ENCODE data around the gene CEP104.
"Not testable (repeated sequence)": the region's sequence is repeated elsewhere in the genome, so short reads cannot be mapped to it uniquely, and the experiment has no call there.

CEP104 gene

GRCh38 chr1:3825356-3825755 is 31.7 kb downstream of the CEP104 start:
- no peak for DNase-seq (ENCODE audit: low spot score)

GRCh38 chr1:3824650-3825049 is 32.4 kb downstream of the CEP104 start:
- DNase-seq (ENCODE audit: low spot score) = no peak

GRCh38 chr1:3822421-3822820 is 34.6 kb downstream of the CEP104 start:
- DNase-seq (ENCODE audit: low spot score) = no peak

- no peak for DNase-seq (ENCODE audit: low spot score)
These were observed 35.1 kb downstream of the CEP104 start for GRCh38 chr1:3821908-3822307.

GRCh38 chr1:3821447-3821846 is 35.6 kb downstream of the CEP104 start:
- no peak for DNase-seq (ENCODE audit: low spot score)

- no peak for DNase-seq (ENCODE audit: low spot score)
These were observed 36.0 kb downstream of the CEP104 start for GRCh38 chr1:3821004-3821403.

- no peak for DNase-seq (ENCODE audit: low spot score)
These were observed 36.7 kb downstream of the CEP104 start for GRCh38 chr1:3820316-3820715.

- DNase-seq (ENCODE audit: low spot score) = no peak
These were observed 37.2 kb downstream of the CEP104 start for GRCh38 chr1:3819771-3820200.

- no peak for DNase-seq (ENCODE audit: low spot score)
These were observed 39.0 kb downstream of the CEP104 start for GRCh38 chr1:3817821-3818597.

GRCh38 chr1:3817138-3817740 is 39.8 kb downstream of the CEP104 start:
- DNase-seq (ENCODE audit: low spot score) = no peak

GRCh38 chr1:3816331-3817137 is 40.5 kb downstream of the CEP104 start:
- no peak for DNase-seq (ENCODE audit: low spot score)

- no peak for DNase-seq (ENCODE audit: low spot score)
These were observed 42.0 kb downstream of the CEP104 start for GRCh38 chr1:3814771-3815561.

GRCh38 chr1:3814065-3814464 is 42.9 kb downstream of the CEP104 start:
- DNase-seq (ENCODE audit: low spot score) = no peak

GRCh38 chr1:3811595-3811911 is 45.5 kb downstream of the CEP104 start:
- no peak for DNase-seq (ENCODE audit: low spot score)

GRCh38 chr1:3810149-3810761 is 46.8 kb downstream of the CEP104 start:
- DNase-seq (ENCODE audit: low spot score) = not testable (repeated sequence)

- DNase-seq (ENCODE audit: low spot score) = no peak
These were observed 47.3 kb downstream of the CEP104 start for GRCh38 chr1:3809680-3810079.

GRCh38 chr1:3807769-3808168 is 49.2 kb downstream of the CEP104 start:
- DNase-seq (ENCODE audit: low spot score) = no peak

- DNase-seq (ENCODE audit: low spot score) = no peak
These were observed 52.0 kb downstream of the CEP104 start for GRCh38 chr1:3805038-3805437.

- not testable (repeated sequence) for DNase-seq (ENCODE audit: low spot score)
These were observed 52.4 kb downstream of the CEP104 start for GRCh38 chr1:3804627-3804944.

- no peak for DNase-seq (ENCODE audit: low spot score)
These were observed 52.9 kb downstream of the CEP104 start for GRCh38 chr1:3803905-3804626.

GRCh38 chr1:3800795-3801194 is 56.2 kb downstream of the CEP104 start:
- DNase-seq (ENCODE audit: low spot score) = not testable (repeated sequence)

Data from ecto neural progenitor cell (in vitro differentiated cells).